HG02610 (cell line): ENCODE measurements around the gene ARHGEF5.
"Not testable (repeated sequence)": the region's sequence is repeated elsewhere in the genome, so short reads cannot be mapped to it uniquely, and the experiment has no call there.

Experiments used
- ATAC-seq: cut with Tn5 transposase; IDR thresholded peaks from one replicate; pipeline ENCODE4 v1.9.1; 2021; ENCODE audit warnings: mild to moderate bottlenecking, moderate library complexity; ENCODE audit not compliant: unreplicated experiment

The ARHGEF5 gene

GRCh38 chr7:144418931-144419330 is 63.7 kb downstream of the ARHGEF5 start:
- ATAC-seq, result not testable (repeated sequence)

- not testable (repeated sequence) for ATAC-seq
These were observed 72.3 kb downstream of the ARHGEF5 start for GRCh38 chr7:144427539-144427938.

- ATAC-seq, result no peak
These were observed 73.2 kb downstream of the ARHGEF5 start for GRCh38 chr7:144428431-144428830.
